Medulla oblongata (tissue), 1 donor: Measurements from ENCODE around the gene MADD.

Experiments
- DNase-seq: peaks from one replicate; pipeline ENCODE4 v3.0.0-alpha.2; 2015; ENCODE audit errors: extremely low spot score

MADD gene

DNA sequence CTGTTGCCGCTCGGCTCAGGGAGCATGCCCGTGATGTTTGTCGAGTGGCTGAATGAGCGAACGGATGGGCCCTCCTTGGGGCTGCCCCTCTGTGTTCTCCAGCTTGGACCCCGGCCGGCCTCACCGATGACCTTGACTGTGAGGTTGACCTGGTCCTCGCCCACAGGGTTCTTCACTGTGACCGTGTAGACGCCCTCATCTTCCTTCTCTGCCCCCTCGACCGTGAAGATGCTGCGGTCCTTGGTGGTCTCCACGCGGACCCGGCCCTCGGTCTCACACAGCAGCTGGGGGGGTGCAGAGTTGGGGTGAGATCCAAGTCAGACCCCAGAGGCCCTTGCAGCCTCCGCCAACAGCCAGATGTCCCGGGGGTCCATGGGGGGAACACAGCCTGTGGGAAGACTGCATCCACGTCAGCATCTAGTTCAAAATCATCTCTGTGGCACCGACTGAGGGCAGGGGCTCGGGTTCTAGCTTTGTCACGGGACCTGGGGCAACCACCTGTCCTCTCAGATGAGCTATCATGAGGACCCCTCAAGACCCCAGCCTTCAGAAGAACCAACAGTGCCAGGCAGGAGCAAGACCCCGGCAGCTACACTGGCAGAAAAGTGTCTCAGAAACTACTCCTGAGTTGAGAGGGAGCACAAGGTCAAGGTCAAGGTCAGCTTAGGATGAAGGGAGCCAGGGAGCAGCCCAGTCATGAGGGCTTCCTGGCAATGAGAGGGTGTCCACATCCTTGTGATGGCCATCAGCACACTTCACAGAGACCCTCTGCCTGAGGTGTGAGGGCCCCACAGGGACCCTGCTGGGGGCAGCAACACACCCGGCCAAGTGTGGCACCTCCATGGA lies 68.7 kb downstream of the MADD start:
- no peak for DNase-seq

DNA sequence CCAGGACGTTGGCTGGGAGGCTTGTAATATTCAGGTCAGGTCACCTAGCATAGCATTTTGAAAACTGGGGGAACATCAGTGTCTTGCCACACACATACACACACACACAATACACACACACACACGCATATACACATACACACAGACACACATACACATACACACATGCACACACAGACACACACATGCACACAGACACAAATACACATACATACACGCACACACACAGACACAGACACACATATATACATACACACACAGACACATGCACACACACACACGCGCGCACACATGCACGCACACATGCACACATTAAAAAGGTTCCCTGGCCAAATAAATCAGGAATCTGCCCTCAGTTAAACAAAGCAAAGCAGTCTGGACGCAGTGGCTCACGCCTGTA lies 70.1 kb downstream of the MADD start:
- no peak for DNase-seq

DNA sequence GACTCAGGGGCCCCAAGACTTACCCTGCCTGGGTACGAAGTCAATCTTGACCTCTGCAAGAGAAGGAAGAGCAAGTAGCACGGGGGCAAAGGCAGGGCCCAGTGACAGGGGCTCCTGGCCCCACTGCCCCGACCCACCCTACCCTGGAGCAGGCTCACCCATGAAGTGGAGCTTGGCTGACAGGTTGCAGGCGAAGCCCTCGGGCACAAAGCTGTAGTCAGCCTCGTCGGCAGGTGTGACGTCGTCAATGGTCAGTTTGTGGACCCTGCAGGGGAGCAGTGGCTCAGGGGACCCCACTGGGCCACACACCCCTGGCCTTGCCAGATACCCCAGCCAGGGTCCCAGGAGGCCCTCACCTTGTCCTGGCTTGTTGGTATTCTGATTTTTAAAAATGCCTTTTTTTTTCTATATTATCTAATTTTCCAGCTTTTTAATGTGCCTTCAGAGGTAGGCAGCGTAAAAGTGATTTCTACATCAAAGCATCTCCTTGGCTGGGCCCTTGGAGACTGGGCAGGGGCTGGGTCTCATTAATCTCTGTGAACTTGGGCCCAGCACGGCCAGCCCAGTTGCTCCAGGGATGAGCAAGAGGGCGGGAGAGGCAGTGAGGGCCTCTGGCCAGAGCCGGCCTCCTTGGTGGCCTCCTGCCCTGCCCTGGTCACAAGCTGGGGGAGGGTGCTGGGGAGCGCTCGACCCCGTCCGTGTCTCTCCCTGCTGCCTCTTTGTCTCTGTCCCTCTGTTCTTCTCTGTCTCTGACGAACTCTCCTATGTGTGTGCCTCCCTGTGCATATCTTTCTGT lies 71.2 kb downstream of the MADD start:
- no peak for DNase-seq

DNA sequence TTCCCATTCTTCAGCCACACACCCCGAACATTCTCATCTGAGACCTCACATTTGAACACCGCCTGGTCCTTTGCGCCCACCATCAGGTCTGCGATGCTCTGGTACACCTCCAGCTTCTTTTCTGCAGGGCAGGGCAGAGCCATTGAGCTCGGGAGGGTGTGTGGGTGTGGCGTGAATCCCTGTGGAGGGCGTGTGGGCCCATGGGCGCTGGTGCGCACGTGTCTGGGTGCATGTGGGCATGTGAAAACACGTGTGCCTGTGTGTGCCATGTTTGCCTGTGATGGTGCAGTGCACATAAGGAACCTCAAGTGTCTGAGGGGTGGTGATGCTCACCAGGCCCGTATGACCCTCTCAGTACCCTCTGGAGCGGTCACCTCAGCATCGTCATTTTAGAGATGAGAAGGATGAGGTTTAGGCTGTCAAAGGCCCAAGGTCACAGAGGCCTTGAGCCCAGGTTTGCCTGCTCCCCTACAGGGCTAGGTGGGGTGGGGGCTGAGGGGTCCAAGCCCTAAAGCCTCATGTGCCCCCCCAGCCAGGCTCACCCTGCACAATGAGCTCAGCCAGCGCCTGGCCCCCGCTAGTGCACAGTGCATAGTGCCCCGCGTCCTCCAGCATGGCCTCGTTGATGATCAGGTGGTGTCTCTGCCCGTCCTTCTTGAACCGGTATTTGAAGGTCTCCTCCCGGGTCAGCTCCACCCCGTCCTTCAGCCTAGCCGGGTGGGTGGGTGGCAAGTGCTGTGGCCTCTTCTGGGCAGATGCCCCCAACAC lies 72.3 kb downstream of the MADD start:
- DNase-seq: no peak

DNA sequence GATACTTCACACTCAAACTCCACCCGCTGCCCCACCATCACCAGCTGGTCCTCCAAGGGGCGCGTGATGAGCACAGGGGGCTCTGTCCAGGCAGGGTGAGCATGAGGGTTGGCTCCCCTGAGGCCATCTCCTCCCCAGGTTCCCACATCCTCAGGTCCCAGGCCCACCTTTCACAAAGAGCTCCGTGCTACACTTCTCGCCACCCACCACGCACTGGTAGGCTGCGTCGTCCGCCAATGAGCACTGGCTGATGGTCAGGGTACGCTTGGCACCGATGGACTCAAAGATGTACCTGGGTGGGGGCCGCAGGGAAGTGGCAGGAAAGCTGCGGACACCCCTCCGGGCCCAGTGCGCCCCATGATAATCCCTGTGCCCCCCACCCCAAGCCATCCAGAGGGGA lies 72.9 kb downstream of the MADD start:
- no peak for DNase-seq

DNA sequence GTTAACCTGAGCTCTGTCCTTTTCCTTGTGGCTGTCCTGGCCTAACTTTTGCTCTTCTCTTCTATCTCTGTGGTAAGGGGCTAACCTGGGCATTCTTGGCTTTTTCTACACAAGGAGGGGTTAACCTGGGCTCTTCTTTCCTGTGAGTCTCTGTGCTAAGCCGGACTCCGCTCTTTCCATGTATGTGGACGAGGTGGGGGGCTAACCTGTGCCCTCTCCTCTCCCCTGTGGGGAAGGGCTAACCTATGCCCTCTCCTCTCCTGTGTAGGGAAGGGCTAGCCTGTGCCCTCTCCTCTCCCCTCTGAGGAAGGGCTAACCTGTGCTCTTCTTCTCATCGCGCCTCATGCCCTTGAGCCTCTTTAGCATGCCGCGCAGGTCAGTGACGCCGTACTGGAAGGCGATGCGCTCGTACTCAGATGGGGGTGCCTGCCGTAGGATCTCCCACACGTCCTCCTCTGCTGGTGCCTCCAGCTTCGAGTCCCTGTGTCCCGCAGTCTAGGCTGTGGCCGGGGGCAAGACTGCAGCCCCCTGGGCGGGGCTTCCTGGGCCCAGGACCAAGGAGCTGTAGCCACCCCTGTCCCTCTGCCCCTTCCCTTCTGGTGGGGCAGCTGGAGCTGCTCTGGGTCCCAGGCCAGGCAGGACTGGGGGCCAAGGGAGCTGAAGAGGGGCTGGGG lies 76.1 kb downstream of the MADD start:
- no peak for DNase-seq

DNA sequence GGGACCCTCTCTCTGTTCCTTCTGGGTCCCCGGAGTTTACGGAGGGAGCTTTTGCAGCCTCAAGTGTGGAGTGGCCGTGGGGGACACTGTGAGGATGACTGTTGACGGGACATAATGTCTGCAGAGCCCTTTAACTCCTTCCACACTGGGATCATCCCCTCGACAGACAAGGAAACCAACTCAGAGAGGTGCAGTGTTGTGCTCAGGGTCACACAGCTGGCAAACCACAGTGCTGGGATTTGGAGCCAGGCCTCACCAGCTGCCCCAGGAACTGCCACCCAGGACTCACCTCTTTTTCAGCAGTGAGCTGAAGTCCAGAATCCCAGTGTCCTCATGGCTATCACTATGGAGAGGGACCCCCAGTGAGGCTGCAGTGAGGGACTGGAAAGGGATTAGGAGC lies 77.2 kb downstream of the MADD start:
- no peak for DNase-seq

DNA sequence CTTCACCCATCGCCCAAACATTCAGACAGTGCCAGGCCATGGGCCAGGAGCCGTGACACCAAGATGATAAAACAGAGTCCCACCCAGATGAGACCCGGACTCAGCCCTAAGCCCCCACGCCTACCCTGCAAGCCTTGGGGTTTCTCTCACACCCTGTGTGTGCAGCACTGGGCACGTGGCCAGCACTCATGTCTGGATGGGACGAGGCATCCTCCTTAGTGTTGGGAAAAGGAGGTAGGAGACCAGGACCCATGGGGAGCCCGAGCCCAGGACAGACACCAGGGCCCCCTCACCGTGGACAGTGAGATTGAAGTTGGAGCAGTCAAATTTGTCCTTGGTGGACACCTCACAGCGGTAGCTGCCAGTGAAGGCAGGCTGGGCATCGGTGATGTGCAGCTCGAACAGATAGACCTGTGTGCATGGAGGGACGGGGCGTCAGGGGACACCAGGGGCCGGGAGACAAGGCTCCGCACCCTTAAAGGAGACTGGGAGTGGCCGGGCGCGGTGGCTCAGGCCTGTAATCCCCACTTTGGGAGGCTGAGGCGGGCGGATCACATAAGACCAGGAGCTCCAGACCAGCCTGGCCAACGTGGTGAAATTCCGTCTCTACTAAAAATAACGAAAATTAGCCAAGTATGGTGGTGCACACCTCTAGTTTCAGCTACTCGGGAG lies 78.3 kb downstream of the MADD start:
- no peak for DNase-seq

DNA sequence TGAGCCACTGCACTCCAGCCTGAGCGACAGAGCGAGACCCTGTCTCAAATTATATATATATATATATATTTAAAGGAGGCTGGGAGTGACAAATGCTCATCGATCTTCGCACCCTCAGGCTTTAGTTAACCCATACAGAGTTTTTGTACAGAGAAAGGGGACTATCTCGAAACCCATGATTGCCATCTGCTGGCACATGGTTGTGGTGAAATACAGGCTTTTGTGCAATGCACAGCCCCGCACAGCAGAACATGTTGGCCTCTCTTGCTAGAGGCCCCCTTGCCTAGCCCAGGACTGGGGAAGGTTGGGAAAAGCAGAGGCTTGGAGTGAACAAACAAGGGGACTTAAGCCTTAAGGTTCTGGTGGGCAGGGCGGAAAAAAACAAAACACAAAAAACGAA lies 78.9 kb downstream of the MADD start:
- no peak for DNase-seq

DNA sequence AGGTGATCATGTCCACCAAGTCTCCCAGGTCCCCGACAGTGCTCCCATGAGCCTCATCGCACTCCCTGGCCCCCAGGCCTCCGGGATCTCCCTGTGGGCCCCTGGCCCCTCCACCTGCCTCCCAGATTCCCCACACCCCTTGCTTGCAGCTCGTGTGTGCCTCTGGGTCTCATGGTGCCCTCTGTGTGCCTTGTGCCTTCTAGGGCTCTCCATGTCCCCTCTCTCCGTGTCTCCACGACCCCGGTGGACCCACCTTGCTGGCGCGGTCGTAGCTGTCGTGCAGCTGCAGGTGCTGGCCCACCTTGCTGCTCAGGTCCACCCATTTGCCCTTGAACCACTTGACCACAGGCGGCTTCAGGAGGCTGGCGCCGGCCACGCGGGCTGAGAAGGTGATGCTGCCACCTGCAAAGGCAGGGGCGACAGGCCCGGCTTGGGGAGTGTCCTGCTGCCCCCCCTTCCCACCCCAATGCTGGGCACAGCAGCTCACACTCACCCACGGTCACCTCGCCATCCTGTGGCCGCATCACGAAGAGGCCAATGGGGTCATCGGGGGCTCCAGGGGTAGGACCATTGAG lies 79.7 kb downstream of the MADD start:
- DNase-seq: no peak

DNA sequence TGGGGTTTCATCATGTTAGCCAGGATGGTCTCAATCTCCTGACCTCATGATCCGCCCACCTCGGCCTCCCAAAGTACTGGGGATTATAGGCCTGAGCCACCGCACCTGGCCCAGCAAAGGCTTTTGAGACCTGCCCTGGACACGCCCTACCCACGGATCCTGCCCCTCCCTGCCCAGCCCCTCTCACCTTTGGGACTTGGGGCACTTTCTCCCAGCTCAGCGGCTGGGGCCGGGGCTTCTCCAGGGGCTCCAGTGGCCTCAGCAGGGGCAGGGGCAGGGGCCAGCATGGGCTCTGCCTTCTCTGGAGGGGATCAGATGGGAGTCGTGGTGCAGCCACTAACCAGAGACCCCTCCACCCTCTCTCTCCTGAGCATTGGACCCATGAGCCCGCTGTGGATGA lies 80.4 kb downstream of the MADD start:
- no peak for DNase-seq

DNA sequence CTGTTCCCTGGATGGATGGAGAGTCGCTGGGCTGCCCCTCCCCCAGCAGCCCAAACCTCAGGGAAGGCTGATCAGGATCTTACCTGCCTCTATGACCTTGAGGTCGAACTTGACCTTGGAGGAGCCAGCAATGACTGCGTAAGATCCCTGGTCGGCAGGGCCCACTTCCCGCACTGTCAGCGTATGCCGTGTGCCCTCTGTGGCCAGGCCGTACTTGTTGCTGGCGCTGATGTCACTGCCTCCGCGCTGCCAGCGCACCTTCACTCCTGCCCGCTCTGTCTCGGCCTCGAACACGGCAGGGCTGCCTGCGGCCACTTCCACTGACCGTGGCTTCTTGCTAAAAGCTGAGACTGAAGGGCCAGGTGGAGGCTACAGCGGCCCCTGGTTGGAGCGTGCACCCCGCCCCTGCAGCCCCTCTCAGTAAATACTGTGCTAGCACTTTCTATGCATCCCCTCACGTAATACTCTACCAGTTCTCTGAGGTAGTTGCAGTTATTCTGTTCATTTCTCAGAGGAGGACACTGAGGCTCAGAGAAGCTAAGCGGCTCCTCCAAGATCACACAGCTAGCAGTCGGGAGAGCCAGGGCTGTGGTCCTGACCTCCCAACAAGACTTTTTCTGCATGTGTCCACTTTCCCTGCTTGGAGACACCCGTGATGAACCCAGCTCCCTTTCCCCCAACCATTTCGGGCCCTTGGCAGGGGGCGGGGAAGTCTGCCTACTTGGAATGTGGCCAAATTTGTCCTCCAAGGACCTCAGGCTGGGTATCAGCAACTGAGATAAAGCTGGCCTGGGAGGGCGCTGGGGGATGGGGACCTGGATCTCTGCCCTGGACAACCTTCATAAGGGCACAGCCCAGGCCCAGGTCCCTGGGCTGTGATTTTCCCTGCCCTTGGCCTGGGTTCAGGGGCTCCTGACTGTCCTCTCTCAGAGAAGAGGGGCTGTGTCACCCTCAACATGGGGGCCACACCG lies 81.5 kb downstream of the MADD start:
- no peak for DNase-seq

DNA sequence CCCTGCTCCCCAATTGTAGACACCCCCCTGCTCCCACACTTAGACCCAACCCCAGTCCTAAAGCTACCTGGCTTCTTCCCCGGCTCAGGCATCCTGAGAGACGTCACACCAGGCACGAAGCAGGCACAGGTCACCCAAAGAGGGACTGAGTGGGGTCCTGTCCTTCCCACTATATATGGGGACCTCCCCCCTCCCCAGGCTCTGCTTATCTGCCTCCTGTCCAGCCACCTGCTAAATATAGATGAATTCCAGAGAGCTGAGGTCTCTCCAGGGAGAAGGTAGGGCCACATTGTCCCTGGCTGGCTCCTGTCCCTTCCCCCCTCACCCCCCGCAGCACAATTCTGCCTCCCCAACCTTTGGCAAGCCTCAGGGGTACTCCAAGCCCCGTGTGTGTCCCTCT lies 82.6 kb downstream of the MADD start, which contains the start of gene MYBPC3:
Gene MYBPC3, minus strand, starts transcription at position 147 of the 400 bp plus-strand sequence. Its CDS starts 55 bp downstream, at position 92.
- no peak for DNase-seq

DNA sequence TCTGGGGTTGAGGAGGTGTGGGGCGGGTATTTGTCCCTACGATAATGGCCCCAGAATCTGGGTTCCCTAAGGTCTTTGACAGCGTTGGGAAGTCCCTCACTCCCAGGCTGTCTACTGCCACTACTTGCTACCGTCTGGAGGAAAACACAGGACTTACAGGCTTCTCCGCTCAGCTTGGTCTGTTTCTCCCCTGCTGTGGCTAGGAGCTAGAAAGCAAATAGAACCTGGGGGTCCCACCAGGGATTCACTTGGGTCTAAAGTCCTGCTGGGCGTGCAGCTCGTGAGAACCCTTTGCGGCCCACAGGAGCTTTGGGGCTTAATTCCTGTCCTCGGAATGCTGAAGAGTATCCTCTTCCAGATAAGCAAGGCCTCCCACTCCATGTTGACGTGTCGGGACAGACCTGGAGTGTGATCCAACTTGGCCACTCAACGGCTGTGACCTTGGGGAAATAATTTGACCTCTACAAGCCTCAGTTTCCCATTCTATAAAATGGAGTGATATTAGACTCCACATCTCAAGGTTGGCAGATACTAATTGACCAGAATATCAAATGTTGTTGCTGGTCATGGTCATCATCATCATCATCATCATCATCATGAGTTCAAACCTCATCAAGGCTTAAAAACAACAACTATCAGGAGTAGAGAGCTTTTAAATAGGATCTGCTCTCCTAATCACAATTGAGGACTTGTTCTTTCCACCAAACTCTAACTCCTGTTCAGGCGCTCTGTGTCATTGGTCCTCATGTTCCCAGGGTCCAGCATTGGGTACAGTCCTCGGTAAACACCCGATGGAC lies 84.2 kb downstream of the MADD start:
- DNase-seq: no peak

DNA sequence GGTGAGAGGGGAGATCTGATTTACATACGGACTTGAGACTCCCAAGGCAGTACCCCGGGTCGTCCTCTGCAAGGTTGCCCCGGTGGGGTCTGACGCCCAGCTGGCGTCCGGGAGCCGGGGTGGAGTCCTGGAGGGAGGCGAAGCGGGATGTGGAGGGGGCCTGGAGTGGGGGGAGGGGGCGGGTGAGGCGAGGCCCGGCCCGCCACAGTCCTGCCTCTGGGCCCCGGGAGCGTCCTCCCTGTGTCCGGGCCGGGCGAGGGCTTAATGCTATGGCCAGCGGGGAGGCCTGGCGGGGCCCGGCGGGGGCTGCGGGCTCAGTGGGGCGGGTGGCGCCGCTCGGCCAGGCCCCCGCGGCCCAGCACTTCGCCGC lies 85.0 kb downstream of the MADD start:
- DNase-seq: no peak

DNA sequence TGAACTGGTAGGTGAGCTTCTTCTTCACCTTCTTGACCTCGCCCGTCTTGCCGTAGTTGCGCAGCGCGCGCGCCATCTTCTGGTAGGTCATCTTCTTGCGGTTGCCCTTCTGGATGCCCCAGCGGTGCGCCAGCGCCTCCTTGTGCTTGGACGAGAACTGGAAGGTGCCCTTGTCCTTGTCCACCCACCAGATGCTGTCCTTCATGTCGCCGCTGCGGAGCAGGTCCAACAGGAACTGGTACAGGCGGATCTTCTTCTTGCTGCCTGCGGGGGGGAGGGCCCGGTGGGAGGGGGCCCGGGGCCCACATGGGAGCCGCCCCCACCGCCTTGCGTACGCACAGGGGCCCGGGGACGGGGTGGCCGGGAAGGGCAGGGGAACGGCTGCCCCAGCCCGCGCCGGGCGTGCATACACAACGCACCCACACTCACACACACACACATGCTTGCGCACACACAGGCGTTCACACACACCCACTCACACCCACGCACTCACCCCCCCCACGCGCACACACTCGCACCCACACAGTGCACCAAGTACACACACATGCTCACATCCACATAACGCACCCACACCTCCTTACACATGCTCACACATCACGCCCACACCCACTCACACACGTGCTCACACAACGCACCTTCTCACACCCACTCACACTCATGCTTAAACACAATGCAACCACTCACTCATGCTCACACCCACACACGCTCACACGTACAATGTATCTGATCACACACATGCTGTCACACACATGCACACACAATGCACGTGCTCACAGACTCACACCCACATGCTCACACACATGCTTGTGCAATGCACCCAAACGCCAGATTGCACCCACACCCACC lies 85.6 kb downstream of the MADD start:
- DNase-seq: peak; percentile 94

DNA sequence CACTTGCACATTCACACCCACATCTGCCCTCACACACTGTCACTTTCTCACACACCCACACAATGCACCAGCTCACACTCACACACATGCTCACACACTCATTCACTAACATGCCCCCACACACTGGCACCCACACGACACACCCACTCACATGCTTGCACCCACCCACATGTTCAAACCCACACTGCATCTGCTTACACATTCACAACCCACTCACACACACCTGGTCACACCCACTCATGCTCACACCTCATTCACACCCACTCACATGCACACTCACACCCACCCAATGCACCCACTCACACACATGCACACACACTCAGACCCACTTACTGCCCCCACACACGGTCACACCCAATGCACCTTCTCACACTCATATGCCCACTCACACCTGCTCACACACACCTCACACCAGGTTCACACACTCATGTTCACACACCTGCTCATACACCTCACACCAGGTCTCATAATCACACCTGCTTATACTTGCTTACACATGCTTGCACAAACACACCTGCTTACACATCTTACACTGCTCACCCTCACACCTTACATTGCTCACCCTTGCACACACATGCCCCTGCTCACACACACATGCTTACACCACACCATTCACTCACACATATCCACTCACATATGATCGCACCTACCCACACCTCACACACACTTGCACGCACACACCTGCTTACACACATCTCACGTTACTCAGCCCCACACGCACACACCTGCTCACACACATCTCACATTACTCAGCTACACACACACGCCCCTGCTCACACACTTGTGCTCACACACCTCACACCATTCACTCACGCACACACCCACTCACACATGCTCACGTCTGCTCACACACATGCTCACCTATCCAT lies 86.4 kb downstream of the MADD start:
- no peak for DNase-seq
